ENCODE data around the gene CMSS1.

CMSS1 gene

GRCh38 chr3:100106531-100107141 lies 289.0 kb downstream of the CMSS1 start:
- Histone ChIP-seq H3K4me3 (ENCODE audit: insufficient read length, low read depth) (no peak overlapping the region), H3K4me1 (ENCODE audit: insufficient read depth, insufficient read length) (no peaks in the 10 kb centered on the region), H3K9ac (ENCODE audit: insufficient read length, low read depth) (no peak overlapping the region), H3K27me3 (ENCODE audit: insufficient read depth, insufficient read length) (no peaks in the 10 kb centered on the region), H3K36me3 (ENCODE audit: insufficient read depth, insufficient read length, low read length) (no peaks in the 10 kb centered on the region), H3K9me3 (ENCODE audit: insufficient read depth, low read length) (no peaks in the 10 kb centered on the region)
- DNase-seq (ENCODE audit: low read depth, low spot score): no peak
- no peak for TF ChIP-seq SUZ12 (IDR thresholded peaks at IDR 0.05; ENCODE audit: extremely low read depth, insufficient read depth, insufficient read length)
- no peak for TF ChIP-seq YY1 (IDR thresholded peaks at IDR 0.05; ENCODE audit: insufficient read depth, insufficient read length)
- no peak for TF ChIP-seq ZNF274 (IDR thresholded peaks at IDR 0.05; ENCODE audit: low read depth, low read length)

GRCh38 chr3:100107221-100107814 lies 289.7 kb downstream of the CMSS1 start:
- Histone ChIP-seq H3K36me3 (ENCODE audit: insufficient read depth, insufficient read length, low read length) (no peaks in the 10 kb centered on the region), H3K27me3 (ENCODE audit: insufficient read depth, insufficient read length) (no peaks in the 10 kb centered on the region), H3K4me3 (ENCODE audit: insufficient read length, low read depth) (no peak overlapping the region), H3K9me3 (ENCODE audit: insufficient read depth, low read length) (no peaks in the 10 kb centered on the region), H3K9ac (ENCODE audit: insufficient read length, low read depth) (no peak overlapping the region), H3K4me1 (ENCODE audit: insufficient read depth, insufficient read length) (no peaks in the 10 kb centered on the region)
- DNase-seq (ENCODE audit: low read depth, low spot score): no peak
- TF ChIP-seq ZNF274 (IDR thresholded peaks at IDR 0.05; ENCODE audit: low read depth, low read length): no peak
- TF ChIP-seq YY1 (IDR thresholded peaks at IDR 0.05; ENCODE audit: insufficient read depth, insufficient read length): no peak
- TF ChIP-seq SUZ12 (IDR thresholded peaks at IDR 0.05; ENCODE audit: extremely low read depth, insufficient read depth, insufficient read length): no peak

GRCh38 chr3:100108464-100109079 lies 290.9 kb downstream of the CMSS1 start:
- no peaks in the 10 kb centered on the region for H3K36me3 ChIP-seq (ENCODE audit: insufficient read depth, insufficient read length, low read length)
- H3K4me1 ChIP-seq (ENCODE audit: insufficient read depth, insufficient read length): no peaks in the 10 kb centered on the region
- H3K9ac ChIP-seq (ENCODE audit: insufficient read length, low read depth): no peak overlapping the region
- no peaks in the 10 kb centered on the region for H3K27me3 ChIP-seq (ENCODE audit: insufficient read depth, insufficient read length)
- no peaks in the 10 kb centered on the region for H3K9me3 ChIP-seq (ENCODE audit: insufficient read depth, low read length)
- DNase-seq (ENCODE audit: low read depth, low spot score): no peak
- H3K4me3 ChIP-seq (ENCODE audit: insufficient read length, low read depth): no peak overlapping the region
- TF ChIP-seq YY1 (IDR thresholded peaks at IDR 0.05; ENCODE audit: insufficient read depth, insufficient read length): no peak
- no peak for TF ChIP-seq ZNF274 (IDR thresholded peaks at IDR 0.05; ENCODE audit: low read depth, low read length)
- TF ChIP-seq SUZ12 (IDR thresholded peaks at IDR 0.05; ENCODE audit: extremely low read depth, insufficient read depth, insufficient read length): no peak

GRCh38 chr3:100110162-100110561 lies 292.5 kb downstream of the CMSS1 start:
- no peak for DNase-seq (ENCODE audit: low read depth, low spot score)
- TF ChIP-seq SUZ12 (IDR thresholded peaks at IDR 0.05; ENCODE audit: extremely low read depth, insufficient read depth, insufficient read length) (no peak), ZNF274 (IDR thresholded peaks at IDR 0.05; ENCODE audit: low read depth, low read length) (no peak), YY1 (IDR thresholded peaks at IDR 0.05; ENCODE audit: insufficient read depth, insufficient read length) (no peak)
- Histone ChIP-seq H3K4me1 (ENCODE audit: insufficient read depth, insufficient read length) (no peaks in the 10 kb centered on the region), H3K9ac (ENCODE audit: insufficient read length, low read depth) (no peak overlapping the region), H3K27me3 (ENCODE audit: insufficient read depth, insufficient read length) (no peaks in the 10 kb centered on the region), H3K4me3 (ENCODE audit: insufficient read length, low read depth) (no peak overlapping the region), H3K9me3 (ENCODE audit: insufficient read depth, low read length) (no peaks in the 10 kb centered on the region), H3K36me3 (ENCODE audit: insufficient read depth, insufficient read length, low read length) (no peaks in the 10 kb centered on the region)

- Histone ChIP-seq H3K27me3 (ENCODE audit: insufficient read depth, insufficient read length) (no peaks in the 10 kb centered on the region), H3K36me3 (ENCODE audit: insufficient read depth, insufficient read length, low read length) (no peaks in the 10 kb centered on the region), H3K9ac (ENCODE audit: insufficient read length, low read depth) (no peak overlapping the region), H3K9me3 (ENCODE audit: insufficient read depth, low read length) (no peaks in the 10 kb centered on the region), H3K4me1 (ENCODE audit: insufficient read depth, insufficient read length) (no peaks in the 10 kb centered on the region), H3K4me3 (ENCODE audit: insufficient read length, low read depth) (no peak overlapping the region)
- TF ChIP-seq YY1 (IDR thresholded peaks at IDR 0.05; ENCODE audit: insufficient read depth, insufficient read length) (no peak), SUZ12 (IDR thresholded peaks at IDR 0.05; ENCODE audit: extremely low read depth, insufficient read depth, insufficient read length) (no peak), ZNF274 (IDR thresholded peaks at IDR 0.05; ENCODE audit: low read depth, low read length) (no peak)
- DNase-seq (ENCODE audit: low read depth, low spot score): no peak
Measured at GRCh38 chr3:100111728-100112127, 294.1 kb downstream of the CMSS1 start.

- H3K9ac ChIP-seq (ENCODE audit: insufficient read length, low read depth): no peak overlapping the region
- H3K4me1 ChIP-seq (ENCODE audit: insufficient read depth, insufficient read length): no peaks in the 10 kb centered on the region
- H3K27me3 ChIP-seq (ENCODE audit: insufficient read depth, insufficient read length): no peaks in the 10 kb centered on the region
- no peaks in the 10 kb centered on the region for H3K9me3 ChIP-seq (ENCODE audit: insufficient read depth, low read length)
- TF ChIP-seq YY1 (IDR thresholded peaks at IDR 0.05; ENCODE audit: insufficient read depth, insufficient read length) (no peak), ZNF274 (IDR thresholded peaks at IDR 0.05; ENCODE audit: low read depth, low read length) (no peak), SUZ12 (IDR thresholded peaks at IDR 0.05; ENCODE audit: extremely low read depth, insufficient read depth, insufficient read length) (no peak)
- H3K4me3 ChIP-seq (ENCODE audit: insufficient read length, low read depth): no peak overlapping the region
- DNase-seq (ENCODE audit: low read depth, low spot score): no peak
- H3K36me3 ChIP-seq (ENCODE audit: insufficient read depth, insufficient read length, low read length): no peaks in the 10 kb centered on the region
Measured at GRCh38 chr3:100113723-100114412, 296.2 kb downstream of the CMSS1 start.
